Activated CD4-positive, alpha-beta memory T cell treated with anti-CD3 and anti-CD28 coated beads, Interleukin-2, amount 10 ng/mL, durations not matched to agents 7 days and 5 days (primary cell): ENCODE measurements around the gene ATF7. TPM values are rescaled to one million over a fixed set of nuclear protein-coding genes. Genes with fewer than 3 reads are reported as not detected.

Experiments
- CTCF ChIA-PET: fragments of 350-600 bp; sonication (Branson Sonifier 250); formaldehyde crosslinking; loops from one replicate; lab custom pipeline; 2021; ENCODE audit warnings: antibody characterized with exemption, inconsistent platforms; lab: Charles Lee
- POLR2A ChIA-PET: fragments of 350-600 bp; sonication (Branson Sonifier 250); formaldehyde crosslinking; loops from one replicate; lab custom pipeline; 2021; ENCODE audit warnings: antibody characterized with exemption; lab: Charles Lee
- DNase-seq: peaks from one replicate; pipeline ENCODE4 v3.0.0-alpha.2; 2020
- H3K27ac Mint-ChIP-seq: one replicate; pipeline ENCODE4 v1.8.0; 2021; ENCODE audit warnings: mild to moderate bottlenecking, mixed read lengths
- H3K27me3 Mint-ChIP-seq: one replicate; pipeline ENCODE4 v1.8.0; 2021; ENCODE audit warnings: mixed read lengths
- H3K36me3 Mint-ChIP-seq: one replicate; pipeline ENCODE4 v1.8.0; 2021; ENCODE audit warnings: low read depth, mixed read lengths
- H3K4me1 Mint-ChIP-seq: one replicate; pipeline ENCODE4 v1.8.0; 2021; ENCODE audit warnings: mixed read lengths
- H3K4me3 Mint-ChIP-seq: one replicate; pipeline ENCODE4 v1.8.0; 2021; ENCODE audit warnings: mild to moderate bottlenecking, mixed read lengths
- H3K9me3 Mint-ChIP-seq: one replicate; pipeline ENCODE4 v1.8.0; 2021; ENCODE audit warnings: mixed read lengths
- total RNA-seq, 2 experiments: library from RNA; stranded (reverse); gene quantifications; one replicate each; pipeline ENCODE4 v1.2.3, GENCODE V29; 2021

The ATF7 gene
- total RNA-seq, 2 experiments from 2014 or later = 21.4 to 24.0 TPM

DNA sequence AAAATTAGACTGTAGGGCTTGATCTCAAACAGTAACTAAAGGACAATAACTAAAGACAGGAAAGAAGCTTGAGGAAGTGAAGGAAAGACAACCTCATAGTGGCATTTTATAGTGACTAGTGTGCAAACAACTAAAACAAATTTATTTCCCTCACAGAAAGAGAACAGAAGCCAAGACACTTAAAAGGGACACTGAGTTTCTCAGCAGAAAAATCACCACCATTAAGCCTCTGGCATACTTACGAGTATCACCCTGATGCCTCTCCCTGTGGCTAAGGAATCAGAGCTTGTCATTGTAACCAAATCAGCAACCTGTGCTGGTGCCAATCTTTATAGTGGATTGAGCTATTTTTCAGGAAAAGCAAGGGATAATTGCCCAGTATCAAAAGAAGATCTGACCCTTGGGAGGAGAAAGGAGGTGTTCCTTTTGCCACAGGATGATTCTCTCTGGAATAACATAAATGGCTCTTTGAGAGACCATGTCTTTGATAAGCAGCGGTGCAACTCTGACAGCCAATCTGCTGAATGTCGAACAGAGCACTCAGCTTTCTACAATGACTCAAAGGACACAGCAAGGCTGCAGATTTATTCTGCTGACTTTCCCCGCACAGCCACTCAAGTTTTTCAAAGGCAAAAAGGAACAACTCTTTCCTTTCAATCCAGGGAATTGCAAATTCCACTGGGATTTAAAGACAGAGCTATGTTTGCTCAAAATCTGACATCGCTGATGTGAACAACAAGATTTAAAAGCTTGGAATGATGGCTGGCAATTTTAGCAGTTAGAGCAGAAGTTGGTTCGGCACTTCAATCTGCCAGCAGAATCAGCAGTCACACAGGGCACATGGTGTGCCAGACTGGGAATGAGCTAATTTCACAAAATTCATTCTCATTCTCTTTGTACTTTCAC lies 34.6 kb downstream of the ATF7 start:
- no peaks in the 10 kb centered on the region for H3K36me3 Mint-ChIP-seq
- no peak overlapping the region for H3K27ac Mint-ChIP-seq
- H3K9me3 Mint-ChIP-seq = no peaks in the 10 kb centered on the region
- no peak for DNase-seq
- no peaks in the 10 kb centered on the region for H3K27me3 Mint-ChIP-seq
- no peak overlapping the region for H3K4me3 Mint-ChIP-seq
- H3K4me1 Mint-ChIP-seq = peaks cover 18% of the 10 kb centered on the region
- CTCF ChIA-PET = interaction anchor here (0.8 kb wide), 1 partner anchor 48 kb away, joined by 3 read pairs; no protein-coding TSS in a partner anchor
- POLR2A ChIA-PET = interaction anchor here (0.9 kb wide), 1 partner anchor 13 kb away, joined by 3 read pairs; no protein-coding TSS in a partner anchor

DNA sequence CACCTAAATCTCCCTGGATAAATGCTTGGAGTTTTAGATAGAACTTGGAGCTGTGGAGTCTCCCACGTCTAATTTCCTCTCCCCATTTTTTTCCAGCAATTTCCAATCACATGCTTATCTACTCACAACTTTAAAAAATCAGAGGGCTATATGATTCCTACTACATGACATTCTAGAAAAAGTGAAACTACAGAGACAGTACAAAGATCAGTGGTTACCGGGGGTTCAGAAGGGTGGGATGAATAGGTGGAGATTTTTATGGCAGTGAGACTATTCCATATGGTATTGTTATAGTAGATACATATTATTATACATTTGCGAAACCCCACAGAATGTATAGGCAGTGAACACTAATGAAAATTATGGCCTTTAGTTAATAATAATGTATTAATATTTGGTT lies 35.5 kb downstream of the ATF7 start:
- DNase-seq = no peak
- no peaks in the 10 kb centered on the region for H3K9me3 Mint-ChIP-seq
- no peak overlapping the region for H3K27ac Mint-ChIP-seq
- H3K27me3 Mint-ChIP-seq = no peaks in the 10 kb centered on the region
- no peaks in the 10 kb centered on the region for H3K36me3 Mint-ChIP-seq
- ChIA-PET CTCF (interaction anchor here (1.5 kb wide), 1 partner anchor 47 kb away, joined by 3 read pairs; no protein-coding TSS in a partner anchor), POLR2A (no interaction called here)
- no peak overlapping the region for H3K4me3 Mint-ChIP-seq
- H3K4me1 Mint-ChIP-seq = peaks cover 27% of the 10 kb centered on the region

DNA sequence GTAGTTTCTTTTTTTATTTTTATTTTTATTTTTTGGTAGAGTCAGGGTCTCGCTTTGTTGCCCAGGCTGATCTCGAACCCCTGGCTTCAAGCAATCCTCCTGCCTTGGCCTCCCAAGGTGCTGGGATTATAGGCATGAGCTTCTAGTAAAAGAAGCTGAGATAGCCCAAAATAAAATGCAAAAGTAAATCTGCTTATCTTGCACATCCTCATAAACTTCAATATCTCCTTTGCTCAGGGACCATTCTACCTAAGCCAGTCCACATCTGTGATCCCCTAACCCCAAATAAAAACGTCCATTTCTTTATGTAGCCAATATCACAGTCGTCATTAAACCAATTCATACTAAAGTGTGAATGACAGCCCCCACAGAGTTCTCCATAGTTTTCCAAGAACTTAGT lies 36.3 kb downstream of the ATF7 start:
- no peaks in the 10 kb centered on the region for H3K9me3 Mint-ChIP-seq
- no peaks in the 10 kb centered on the region for H3K36me3 Mint-ChIP-seq
- H3K4me3 Mint-ChIP-seq = no peak overlapping the region
- peaks cover 30% of the 10 kb centered on the region for H3K4me1 Mint-ChIP-seq
- H3K27ac Mint-ChIP-seq = no peak overlapping the region
- ChIA-PET POLR2A (no interaction called here), CTCF (interaction anchor here (1.5 kb wide), 1 partner anchor 47 kb away, joined by 3 read pairs; no protein-coding TSS in a partner anchor)
- no peak for DNase-seq
- no peaks in the 10 kb centered on the region for H3K27me3 Mint-ChIP-seq

DNA sequence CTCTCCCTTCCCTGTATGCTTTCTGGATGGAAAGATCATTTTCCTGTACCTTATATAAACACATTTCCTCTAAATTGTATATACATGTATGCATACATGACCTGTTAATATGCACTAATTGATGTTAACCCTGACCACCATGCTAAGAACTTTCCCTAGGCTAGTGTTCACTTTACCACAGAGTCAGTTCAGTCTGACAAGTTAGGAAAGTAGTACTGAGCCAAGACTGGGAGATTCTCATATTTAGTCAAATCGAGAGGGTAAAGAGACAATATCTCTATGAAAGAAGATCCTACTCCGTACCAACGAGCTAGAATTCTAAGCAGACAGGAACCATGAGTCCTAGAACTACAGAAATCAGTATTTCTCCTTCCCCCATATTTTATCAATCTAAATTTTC lies 36.8 kb downstream of the ATF7 start:
- no peak overlapping the region for H3K27ac Mint-ChIP-seq
- H3K9me3 Mint-ChIP-seq = no peaks in the 10 kb centered on the region
- ChIA-PET POLR2A (no interaction called here), CTCF (interaction anchor here (1.3 to 1.5 kb wide), 2 partner anchors 46 to 86 kb away, joined by 3 to 4 read pairs; partner anchors contain the start of gene ATP5MC2)
- DNase-seq = no peak
- H3K4me1 Mint-ChIP-seq = peaks cover 30% of the 10 kb centered on the region
- no peaks in the 10 kb centered on the region for H3K27me3 Mint-ChIP-seq
- no peak overlapping the region for H3K4me3 Mint-ChIP-seq
- no peaks in the 10 kb centered on the region for H3K36me3 Mint-ChIP-seq

DNA sequence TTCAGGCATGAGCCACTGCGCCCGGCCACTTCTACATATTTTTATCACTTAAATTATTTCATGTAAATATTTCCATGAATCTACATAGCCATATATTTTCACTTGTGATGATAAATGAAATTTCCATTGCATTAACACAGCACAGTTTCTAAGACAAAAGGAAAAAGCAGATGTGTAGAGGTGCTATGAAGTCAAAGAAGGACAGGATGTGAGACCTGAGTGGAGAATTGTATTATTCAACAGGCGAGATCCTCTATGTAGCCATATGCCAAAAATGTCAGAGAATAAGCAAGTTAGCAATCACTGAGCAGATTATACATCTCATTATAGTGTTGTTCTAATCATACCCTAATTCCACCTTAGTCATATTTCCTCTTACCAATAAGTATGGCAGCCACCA lies 38.1 kb downstream of the ATF7 start:
- Mint-ChIP-seq H3K36me3 (no peaks in the 10 kb centered on the region), H3K9me3 (no peaks in the 10 kb centered on the region), H3K4me3 (no peak overlapping the region), H3K4me1 (peaks cover 30% of the 10 kb centered on the region), H3K27ac (no peak overlapping the region), H3K27me3 (no peaks in the 10 kb centered on the region)
- ChIA-PET CTCF (no interaction called here), POLR2A (no interaction called here)
- no peak for DNase-seq

DNA sequence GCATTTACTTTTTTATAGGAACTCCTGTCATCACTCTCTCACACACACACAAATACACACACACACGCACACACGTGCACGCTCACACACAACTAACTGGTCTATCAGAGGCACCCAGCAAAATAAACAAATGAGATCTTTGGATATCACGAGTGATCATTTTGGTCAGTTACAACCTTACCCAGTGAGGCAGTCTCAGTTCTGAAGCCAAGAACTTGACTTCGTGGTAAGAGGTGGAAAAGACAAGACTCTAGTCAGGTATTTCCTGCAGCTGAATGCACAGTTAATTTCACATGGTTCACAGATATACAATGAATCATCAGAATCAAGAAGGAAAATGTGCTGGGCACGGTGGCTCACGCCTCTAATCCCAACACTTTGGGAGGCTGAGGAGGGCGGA lies 39.4 kb downstream of the ATF7 start:
- no peaks in the 10 kb centered on the region for H3K36me3 Mint-ChIP-seq
- POLR2A ChIA-PET = interaction anchor here (1.1 kb wide), 1 partner anchor 22 kb away, joined by 3 read pairs; no protein-coding TSS in a partner anchor
- no peak for DNase-seq
- H3K9me3 Mint-ChIP-seq = no peaks in the 10 kb centered on the region
- H3K27ac Mint-ChIP-seq = no peak overlapping the region
- no peaks in the 10 kb centered on the region for H3K27me3 Mint-ChIP-seq
- CTCF ChIA-PET = interaction anchor here (1.3 kb wide), 1 partner anchor 43 kb away, joined by 4 read pairs; no protein-coding TSS in a partner anchor
- peaks cover 30% of the 10 kb centered on the region for H3K4me1 Mint-ChIP-seq
- no peak overlapping the region for H3K4me3 Mint-ChIP-seq

DNA sequence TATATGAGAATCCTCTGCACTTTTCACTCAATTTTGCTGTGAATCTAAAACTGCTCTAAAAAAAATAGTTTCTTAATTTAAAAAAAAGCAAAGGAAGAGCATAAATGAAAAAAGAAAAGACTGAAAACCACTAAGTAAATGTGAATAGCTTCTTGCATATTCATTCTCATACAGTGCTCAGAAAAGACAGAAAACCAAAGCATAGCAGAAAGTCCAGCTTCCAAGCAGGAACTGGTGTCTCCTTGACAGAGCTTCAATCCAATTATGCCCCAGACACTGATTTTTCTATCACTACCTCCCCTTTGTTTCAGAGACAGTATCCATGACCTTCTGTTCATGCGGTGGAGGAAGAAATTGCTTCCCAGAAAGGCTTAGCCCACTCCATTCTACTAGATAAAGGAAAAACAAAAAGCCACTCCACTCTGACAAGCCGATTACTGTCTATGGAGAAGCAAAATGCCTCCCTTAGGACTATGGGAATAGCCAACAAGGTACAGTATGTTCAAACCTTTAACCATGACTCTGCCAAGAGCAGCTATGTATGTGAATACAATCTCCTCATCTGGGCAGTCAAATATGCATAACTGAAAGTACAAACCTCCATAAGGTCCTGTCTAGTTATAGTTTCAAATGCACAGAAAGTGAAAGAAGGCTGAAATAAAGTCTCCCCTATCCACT lies 40.6 kb downstream of the ATF7 start:
- Mint-ChIP-seq H3K36me3 (no peaks in the 10 kb centered on the region), H3K27me3 (no peaks in the 10 kb centered on the region), H3K4me1 (peaks cover 29% of the 10 kb centered on the region), H3K9me3 (no peaks in the 10 kb centered on the region), H3K4me3 (no peak overlapping the region), H3K27ac (no peak overlapping the region)
- no peak for DNase-seq
- ChIA-PET CTCF (interaction anchor here (1.3 kb wide), 1 partner anchor 42 kb away, joined by 4 read pairs; no protein-coding TSS in a partner anchor), POLR2A (no interaction called here)

DNA sequence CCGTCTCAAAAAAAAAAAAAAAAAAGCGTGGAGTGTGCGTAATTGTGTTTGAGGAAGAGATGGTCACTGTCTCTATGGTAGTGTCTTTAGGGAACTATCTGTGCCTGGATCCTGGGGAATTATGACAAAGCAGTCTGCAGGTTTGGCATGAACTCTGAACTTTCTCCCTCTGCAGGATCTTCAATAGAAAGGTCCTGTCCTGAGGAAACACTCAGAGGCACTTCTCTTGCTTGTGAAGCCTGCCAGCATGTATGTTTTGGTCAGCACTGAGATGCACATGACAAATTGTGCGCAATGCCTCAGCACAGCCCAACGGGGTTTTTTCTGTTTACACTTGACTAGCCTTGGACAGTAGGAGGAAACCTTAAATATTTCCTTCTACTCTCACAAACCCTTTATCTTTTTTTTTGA lies 46.6 kb downstream of the ATF7 start:
- Mint-ChIP-seq H3K36me3 (peaks cover 15% of the 10 kb centered on the region), H3K9me3 (no peaks in the 10 kb centered on the region), H3K4me3 (no peak overlapping the region), H3K27ac (no peak overlapping the region), H3K27me3 (no peaks in the 10 kb centered on the region), H3K4me1 (peaks cover 30% of the 10 kb centered on the region)
- POLR2A ChIA-PET = no interaction called here
- CTCF ChIA-PET = no interaction called here
- no peak for DNase-seq

DNA sequence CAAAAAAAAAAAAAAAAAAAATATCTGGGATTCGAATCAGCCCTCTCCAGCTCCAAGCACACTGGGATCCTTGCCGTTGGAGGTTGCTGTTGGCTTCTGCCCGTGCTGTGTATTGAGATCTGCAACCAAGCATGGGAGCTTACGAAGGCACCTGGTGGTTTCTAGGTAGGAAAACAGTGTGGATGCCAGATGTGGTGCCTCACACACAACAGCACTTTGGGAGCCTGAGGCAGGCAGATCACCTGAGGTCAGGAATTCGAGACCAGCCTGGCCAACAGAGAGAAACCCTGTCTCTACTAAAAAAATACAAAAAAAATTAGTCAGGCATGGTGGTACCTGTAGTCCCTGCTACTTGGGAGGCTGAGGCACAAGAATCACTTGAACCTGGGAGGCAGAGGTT lies 47.4 kb downstream of the ATF7 start:
- DNase-seq = no peak
- no peak overlapping the region for H3K27ac Mint-ChIP-seq
- no peaks in the 10 kb centered on the region for H3K27me3 Mint-ChIP-seq
- H3K4me1 Mint-ChIP-seq = peaks cover 34% of the 10 kb centered on the region
- ChIA-PET POLR2A (interaction anchor here (0.7 to 1.0 kb wide), 2 partner anchors 10 to 13 kb away, joined by 3 read pairs; no protein-coding TSS in a partner anchor), CTCF (interaction anchor here (0.6 to 0.7 kb wide), 2 partner anchors 11 to 564 kb away, joined by 3 to 7 read pairs; no protein-coding TSS in a partner anchor)
- no peak overlapping the region for H3K4me3 Mint-ChIP-seq
- peaks cover 18% of the 10 kb centered on the region for H3K36me3 Mint-ChIP-seq
- no peaks in the 10 kb centered on the region for H3K9me3 Mint-ChIP-seq

DNA sequence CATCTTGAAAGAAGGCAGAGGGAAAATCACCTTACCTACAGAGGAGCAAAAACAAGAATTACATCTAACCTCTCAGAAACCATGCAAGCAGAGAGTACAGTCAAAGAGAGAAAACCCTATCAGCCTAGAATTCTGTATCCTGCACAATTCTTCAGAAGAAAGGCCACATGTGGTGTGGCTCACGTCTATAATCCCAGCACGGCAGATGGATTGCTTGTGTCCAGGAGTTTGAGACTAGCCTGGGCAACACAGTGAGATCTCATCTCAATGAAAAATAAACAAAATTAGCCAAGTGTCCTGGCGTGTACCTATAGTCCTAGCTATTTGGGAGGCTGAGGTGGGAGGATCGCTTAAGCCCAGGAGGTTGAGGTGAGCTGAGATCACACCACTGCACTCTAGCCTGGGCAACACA lies 48.2 kb downstream of the ATF7 start:
- H3K27me3 Mint-ChIP-seq = no peaks in the 10 kb centered on the region
- ChIA-PET POLR2A (interaction anchor here (0.7 to 1.0 kb wide), 2 partner anchors 9 to 13 kb away, joined by 3 read pairs; no protein-coding TSS in a partner anchor), CTCF (interaction anchor here (0.6 to 0.7 kb wide), 2 partner anchors 10 to 564 kb away, joined by 3 to 7 read pairs; no protein-coding TSS in a partner anchor)
- H3K27ac Mint-ChIP-seq = peak overlapping the region; percentile 61
- no peak for DNase-seq
- H3K4me3 Mint-ChIP-seq = peak overlapping the region; percentile 12
- no peaks in the 10 kb centered on the region for H3K9me3 Mint-ChIP-seq
- peaks cover 18% of the 10 kb centered on the region for H3K36me3 Mint-ChIP-seq
- peaks cover 34% of the 10 kb centered on the region for H3K4me1 Mint-ChIP-seq

DNA sequence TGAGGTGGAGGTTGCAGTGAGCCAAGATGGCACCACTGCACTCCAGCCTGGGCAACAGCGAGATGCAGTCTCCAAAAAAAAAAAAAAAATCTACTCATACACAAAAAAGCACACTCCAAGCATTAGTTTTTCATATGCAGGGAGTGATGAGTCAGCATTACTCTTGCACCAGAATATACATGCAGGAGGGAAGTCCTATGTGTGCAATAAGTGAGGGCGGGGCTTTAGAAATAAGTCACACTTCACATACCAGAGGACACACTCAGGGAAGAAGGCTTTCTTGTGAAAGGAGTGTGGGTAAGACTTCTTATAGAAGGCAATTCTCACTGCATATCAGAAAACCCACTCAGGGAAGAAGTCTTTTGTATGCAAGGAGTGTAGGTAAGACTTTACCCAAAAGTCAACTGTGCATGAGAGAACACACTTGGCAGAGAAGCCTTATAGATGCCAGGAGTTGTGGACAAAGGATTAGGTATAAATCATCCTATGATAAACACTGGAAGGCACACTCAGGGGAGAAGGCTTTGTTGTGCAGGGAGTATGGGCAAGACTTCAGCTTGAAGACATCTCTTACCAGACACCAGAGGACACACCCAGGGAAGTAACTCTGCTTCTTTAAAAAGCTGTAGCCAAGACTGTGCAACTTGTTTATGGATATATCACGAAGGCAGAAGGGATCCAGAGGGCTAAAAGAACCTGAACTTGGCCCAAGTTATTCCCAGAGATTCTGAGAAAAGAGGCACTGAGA lies 50.5 kb downstream of the ATF7 start:
- POLR2A ChIA-PET = no interaction called here
- H3K36me3 Mint-ChIP-seq = peaks cover 23% of the 10 kb centered on the region
- CTCF ChIA-PET = interaction anchor here (0.6 kb wide), 1 partner anchor 174 kb away, joined by 3 read pairs; no protein-coding TSS in a partner anchor
- DNase-seq = no peak
- H3K9me3 Mint-ChIP-seq = no peaks in the 10 kb centered on the region
- peak overlapping the region; percentile 7 for H3K27ac Mint-ChIP-seq
- no peak overlapping the region for H3K4me3 Mint-ChIP-seq
- no peaks in the 10 kb centered on the region for H3K27me3 Mint-ChIP-seq
- peaks cover 46% of the 10 kb centered on the region for H3K4me1 Mint-ChIP-seq

DNA sequence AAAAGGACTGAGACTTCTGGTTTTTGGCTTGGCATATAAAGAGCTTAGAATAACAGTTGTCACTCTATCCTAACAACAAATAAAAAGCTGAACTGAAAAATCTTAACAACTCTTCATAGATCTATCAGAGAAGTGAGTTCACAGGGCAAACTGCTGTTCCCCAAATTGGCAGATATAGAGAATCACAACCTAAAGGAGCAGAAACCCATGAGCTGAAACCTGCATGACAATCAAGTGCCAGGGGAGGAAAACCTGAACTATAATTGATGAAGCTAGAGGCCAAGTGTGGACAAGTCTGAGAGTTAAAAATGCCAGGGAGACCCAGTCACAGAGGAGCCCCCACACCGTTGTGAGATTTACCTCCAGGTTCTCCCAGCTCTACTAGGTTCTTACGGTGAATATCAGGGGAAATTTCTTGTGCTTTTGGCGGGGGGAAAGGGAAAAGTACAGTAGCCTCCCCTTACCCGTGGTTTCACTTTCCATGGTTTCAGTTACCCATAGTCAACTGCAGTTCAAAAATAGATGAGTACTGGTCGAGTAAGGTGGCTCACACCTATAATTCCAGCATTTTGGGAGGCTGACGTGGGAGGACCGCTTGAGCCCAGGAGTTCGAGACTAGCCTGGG lies 53.9 kb downstream of the ATF7 start:
- Mint-ChIP-seq H3K27ac (no peak overlapping the region), H3K4me3 (no peak overlapping the region), H3K9me3 (no peaks in the 10 kb centered on the region), H3K36me3 (peaks cover 21% of the 10 kb centered on the region), H3K4me1 (peaks cover 35% of the 10 kb centered on the region), H3K27me3 (no peaks in the 10 kb centered on the region)
- ChIA-PET POLR2A (no interaction called here), CTCF (interaction anchor here (0.5 to 2.0 kb wide), 2 partner anchors 29 to 185 kb away, joined by 6 read pairs; no protein-coding TSS in a partner anchor)
- DNase-seq = no peak
